A549 (cell line): ENCODE results near the gene COL16A1.

Source experiments
- BHLHE40 ChIP-seq: IDR thresholded peaks from 2 replicates; pipeline ENCODE4 v1.6.1; 2012; ENCODE audit warnings: low read depth, low read length, inconsistent platforms
- CHD2 ChIP-seq: fragments of 150-350 bp; IDR thresholded peaks from 2 replicates; pipeline ENCODE4 v1.6.1; 2014; ENCODE audit warnings: low read length; ENCODE audit not compliant: partially characterized antibody
- CTCF ChIP-seq: fragments of >200 bp; sonication (Bioruptor Twin); formaldehyde crosslinking; IDR thresholded peaks from 3 replicates; pipeline ENCODE4 v1.5.1; 2016
- EP300 ChIP-seq, 2 experiments: fragments of >200 bp; sonication (Bioruptor Twin); formaldehyde crosslinking; IDR thresholded peaks; 2 replicates in 1 of 2; 3 replicates in 1 of 2; pipeline ENCODE4 v1.6.1; 2016 to 2017
- MAZ ChIP-seq: fragments of 150-350 bp; IDR thresholded peaks from 2 replicates; pipeline ENCODE4 v1.6.1; 2014; ENCODE audit warnings: antibody characterized with exemption, low read depth, low read length, borderline replicate concordance
- POLR2A ChIP-seq: IDR thresholded peaks from 2 replicates; pipeline ENCODE4 v1.6.1; 2012; ENCODE audit warnings: mild to moderate bottlenecking, low read length
- SMC3 ChIP-seq: fragments of >200 bp; sonication (Bioruptor Twin); formaldehyde crosslinking; IDR thresholded peaks from 3 replicates; pipeline ENCODE4 v1.6.1; 2018; ENCODE audit warnings: inconsistent platforms
- USF2 ChIP-seq: fragments of 450-650 bp; IDR thresholded peaks from 2 replicates; pipeline ENCODE4 v1.6.1; 2014; ENCODE audit warnings: antibody characterized with exemption
- ZNF302 ChIP-seq: fragments of 250-450 bp; sonication (Bioruptor Pico); IDR thresholded peaks from 2 replicates; pipeline ENCODE4 v1.9.0; 2021; ENCODE audit warnings: inconsistent platforms, mild to moderate bottlenecking, moderate library complexity

DNA sequence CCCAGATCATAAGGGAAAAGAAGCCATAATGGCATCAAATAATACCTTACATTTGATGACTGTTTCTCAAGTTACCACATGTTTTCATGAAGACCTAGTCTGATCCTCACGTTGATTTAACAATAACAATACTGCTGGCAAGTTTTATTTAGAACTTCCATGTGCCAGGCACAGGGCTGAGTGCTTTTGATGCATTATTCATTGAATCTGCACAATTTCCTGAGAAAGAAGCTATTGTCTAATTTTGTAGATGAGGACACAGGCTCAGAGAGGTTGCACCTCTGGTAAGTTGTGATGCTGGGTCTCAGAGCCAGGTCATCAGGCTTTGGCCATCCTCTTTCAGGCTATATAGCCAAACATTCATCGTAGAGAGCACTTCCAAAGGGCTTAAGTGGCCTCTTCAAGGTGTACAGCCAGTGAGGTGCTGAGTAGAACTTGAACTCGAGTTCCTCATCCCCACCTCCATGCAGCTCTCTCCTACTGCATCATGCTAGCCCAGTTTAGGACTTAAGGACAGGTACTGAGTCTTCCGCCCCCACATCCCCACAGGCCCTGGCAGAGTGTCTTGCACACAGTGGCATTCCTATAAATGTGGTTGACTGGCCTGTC, 50.8 kb downstream of the COL16A1 start:
- TF ChIP-seq EP300 (IDR thresholded peaks at IDR 0.05) = no peak
- no peak for TF ChIP-seq CTCF
- TF ChIP-seq POLR2A = no peak
- no peak for TF ChIP-seq USF2
- no peak for TF ChIP-seq MAZ
- TF ChIP-seq ZNF302 = no peak
- TF ChIP-seq BHLHE40 = no peak
- no peak for TF ChIP-seq SMC3
- no peak for TF ChIP-seq CHD2
